ENCODE results near the gene RASSF3. TPM values are rescaled to one million over a fixed set of nuclear protein-coding genes. Genes with fewer than 3 reads are reported as not detected.
"Not testable (repeated sequence)": the region's sequence is repeated elsewhere in the genome, so short reads cannot be mapped to it uniquely, and the experiment has no call there.

RASSF3 gene
- total RNA-seq, 8 experiments from 2014 or later = 0.60 to 34.4 (median 2.8) TPM

DNA sequence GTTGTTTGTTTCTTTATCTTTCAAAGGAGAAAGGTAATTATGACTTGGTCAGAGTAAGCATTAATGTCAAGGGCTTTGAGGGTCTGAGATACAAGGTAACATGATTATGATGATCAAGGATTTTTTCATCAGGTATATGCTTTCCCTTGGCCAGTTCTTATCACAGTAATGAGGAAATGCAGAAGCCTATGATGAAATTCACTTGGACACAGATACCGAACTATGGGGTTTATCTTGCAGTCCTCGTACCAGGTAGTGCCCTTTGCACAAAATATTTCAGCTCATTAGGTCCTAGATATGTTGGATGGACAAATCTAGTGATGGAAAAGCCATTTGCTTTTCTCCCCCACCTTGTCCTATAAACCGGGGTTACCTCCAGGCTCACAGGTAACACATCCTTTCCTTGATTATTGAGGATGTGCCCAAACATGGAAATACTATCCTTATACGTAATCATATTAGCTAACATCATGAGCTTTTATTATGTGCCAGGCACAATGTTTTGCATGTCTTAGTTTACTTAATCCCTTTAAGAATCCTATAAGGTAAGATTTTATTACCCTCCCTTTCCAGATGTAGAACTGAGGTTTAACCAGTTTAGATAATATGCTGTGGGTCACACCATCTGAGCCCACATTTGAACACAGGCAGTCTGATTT, 7.0 kb upstream of the RASSF3 start:
- H3K4me3 ChIP-seq = no peak overlapping the region
- WGBS, 10 experiments = 63 to 95% (median 77%) methylated on average over 2 to 4 of the region's 4 CpGs; no CpG with 5 or more reads in 3 of the 10 experiments

GRCh38 chr12:64608901-64609535, 1.3 kb upstream of the RASSF3 start:
- peaks cover 6 to 16% of the 10 kb centered on the region in 2 donors for H3K4me1 ChIP-seq (replicated peaks in 1 of 2)
- H3K27ac ChIP-seq = no peak overlapping the region
- in situ Hi-C loops (cut with MboI; ENCODE audit: low pct_unique_long_range_greater_than_20kb in 2 of 9, low sequenced_read_pairs in 9 of 9, unreplicated experiment in 9 of 9) = loop anchor here in 1 of 9 experiments (10.0 kb wide), 1 partner anchor 54 kb away; no protein-coding TSS in a partner anchor
- H3K4me3 ChIP-seq = peak overlapping the region; percentile 9 to 71 (median 53)
- ATAC-seq (replicated peaks in 6 of 8) = peak; percentile 2 to 31 (median 10)
- WGBS, 10 experiments = 0 to 13% (median 4%) methylated on average over 2 to 13 of the region's 16 CpGs; no CpG with 5 or more reads in 1 of the 10 experiments

More for the DNA sequence above, 7.0 kb upstream of the RASSF3 start:
- in situ Hi-C loops (cut with MboI; ENCODE audit: low pct_unique_long_range_greater_than_20kb in 2 of 9, low sequenced_read_pairs in 9 of 9, unreplicated experiment in 9 of 9) = loop anchor here in 1 of 9 experiments (10.0 kb wide), 1 partner anchor 49 kb away; no protein-coding TSS in a partner anchor
- Histone ChIP-seq H3K27ac (no peak overlapping the region), H3K4me1 (replicated peaks in 1 of 2) (peaks cover 0 to 2% of the 10 kb centered on the region in 2 donors)
- no peak for ATAC-seq (replicated peaks in 6 of 8)

GRCh38 chr12:64609536-64610078, 688 bp upstream of the RASSF3 start:
- ATAC-seq (replicated peaks in 6 of 8) = peak in 2 of 8 experiments; percentile 0 to 1
- peak overlapping the region in 1 of 2 donors; percentile 2 for H3K27ac ChIP-seq
- WGBS, 10 experiments = 0 to 3% (median 0%) methylated on average over 1 to 8 of the region's 15 CpGs; no CpG with 5 or more reads in 2 of the 10 experiments
- in situ Hi-C loops (cut with MboI; ENCODE audit: low pct_unique_long_range_greater_than_20kb in 2 of 9, low sequenced_read_pairs in 9 of 9, unreplicated experiment in 9 of 9) = loop anchor here in 1 of 9 experiments (10.0 kb wide), 1 partner anchor 55 kb away; no protein-coding TSS in a partner anchor
- peak overlapping the region; percentile 51 to 71 (median 53) for H3K4me3 ChIP-seq
- peaks cover 6 to 16% of the 10 kb centered on the region in 2 donors for H3K4me1 ChIP-seq (replicated peaks in 1 of 2)

DNA sequence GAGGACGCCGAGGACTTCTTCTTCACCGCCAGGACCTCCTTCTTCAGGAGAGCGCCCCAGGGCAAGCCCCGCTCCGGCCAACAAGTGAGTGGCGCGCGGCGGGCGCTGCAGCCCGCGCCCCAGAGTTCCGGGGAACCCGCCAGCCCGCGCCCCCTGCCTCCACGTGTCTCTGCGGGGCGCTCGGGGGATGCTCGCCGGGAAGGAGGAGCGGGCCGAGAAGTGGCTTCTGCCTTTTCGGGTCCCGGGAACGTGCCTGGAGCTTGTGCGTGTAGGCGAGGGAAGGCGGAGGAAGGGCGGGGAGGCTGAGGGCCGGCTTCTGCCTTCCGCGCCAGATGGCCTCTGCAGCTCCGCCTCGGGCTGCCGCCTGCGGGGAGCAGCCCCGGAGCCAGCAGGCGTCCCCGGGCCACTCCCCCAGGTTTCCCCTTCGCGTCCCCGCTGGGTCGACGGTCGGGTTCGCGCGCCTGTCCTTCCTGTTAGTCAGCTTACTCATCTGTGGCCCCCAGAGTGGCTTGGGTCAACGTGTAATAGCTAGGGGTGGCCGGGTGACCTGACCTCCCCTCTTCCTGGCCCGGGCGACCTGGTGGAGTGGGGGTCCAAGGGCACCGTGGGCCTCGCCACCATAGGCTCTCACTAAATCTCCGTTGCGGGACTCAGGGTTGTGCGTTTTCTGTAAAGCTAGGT, 505 bp downstream of the RASSF3 start:
- ATAC-seq (replicated peaks in 6 of 8) = peak; percentile 33 to 58 (median 54)
- no peak overlapping the region for H3K27ac ChIP-seq
- H3K4me1 ChIP-seq (replicated peaks in 1 of 2) = peaks cover 6 to 16% of the 10 kb centered on the region in 2 donors
- peak overlapping the region; percentile 51 to 71 (median 53) for H3K4me3 ChIP-seq
- in situ Hi-C loops (cut with MboI; ENCODE audit: low pct_unique_long_range_greater_than_20kb in 2 of 9, low sequenced_read_pairs in 9 of 9, unreplicated experiment in 9 of 9) = no loop called here
- WGBS, 10 experiments = 0 to 20% (median 2%) methylated on average over 1 to 5 of the region's 60 CpGs; no CpG with 5 or more reads in 6 of the 10 experiments

GRCh38 chr12:64611341-64612284, 1.3 kb downstream of the RASSF3 start:
- in situ Hi-C loops (cut with MboI; ENCODE audit: low pct_unique_long_range_greater_than_20kb in 2 of 9, low sequenced_read_pairs in 9 of 9, unreplicated experiment in 9 of 9) = no loop called here
- 0 to 43% (median 4%) methylated on average over 2 to 22 of the region's 31 CpGs for WGBS, 10 experiments

DNA sequence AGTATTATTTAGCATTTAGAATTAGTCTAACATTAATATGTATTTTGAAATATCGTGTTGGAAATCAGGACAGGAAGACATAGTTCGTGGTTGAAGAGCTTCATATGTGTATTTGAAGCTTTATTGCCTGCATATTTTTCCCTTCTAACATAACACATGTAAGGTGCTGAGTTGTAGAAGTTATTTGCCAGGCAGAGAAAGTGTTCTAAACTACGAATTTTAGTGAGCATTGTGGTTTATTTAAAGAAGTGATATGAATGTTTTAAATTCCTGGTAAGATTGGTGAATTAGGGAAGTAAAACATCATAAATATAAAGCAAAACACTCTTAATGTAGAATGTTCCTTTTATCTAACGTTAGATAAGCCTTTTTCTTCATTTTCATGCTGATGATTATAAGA, 2.5 kb downstream of the RASSF3 start:
- Histone ChIP-seq H3K27ac (no peak overlapping the region), H3K4me3 (no peak overlapping the region), H3K4me1 (replicated peaks in 1 of 2) (peaks cover 6 to 16% of the 10 kb centered on the region in 2 donors)
- 8 to 88% (median 61%) methylated on average over 2 to 3 of the region's 4 CpGs; no CpG with 5 or more reads in 1 of the 10 experiments for WGBS, 10 experiments
- in situ Hi-C loops (cut with MboI; ENCODE audit: low pct_unique_long_range_greater_than_20kb in 2 of 9, low sequenced_read_pairs in 9 of 9, unreplicated experiment in 9 of 9) = no loop called here
- no peak for ATAC-seq (replicated peaks in 6 of 8)

More at GRCh38 chr12:64611341-64612284, 1.3 kb downstream of the RASSF3 start:
- Histone ChIP-seq H3K27ac (no peak overlapping the region), H3K4me3 (peak overlapping the region; percentile 51 to 71 (median 53)), H3K4me1 (replicated peaks in 1 of 2) (peaks cover 6 to 16% of the 10 kb centered on the region in 2 donors)
- ATAC-seq (replicated peaks in 6 of 8) = peak in 1 of 8 experiments; percentile 3

GRCh38 chr12:64613775-64614398, 3.6 kb downstream of the RASSF3 start:
- 83 to 100% (median 97%) methylated on average over 1 to 19 of the region's 19 CpGs; no CpG with 5 or more reads in 1 of the 10 experiments for WGBS, 10 experiments
- peaks cover 6 to 14% of the 10 kb centered on the region in 2 donors for H3K4me1 ChIP-seq (replicated peaks in 1 of 2)
- ATAC-seq (replicated peaks in 6 of 8); H3K4me3 ChIP-seq; in situ Hi-C loops (cut with MboI; ENCODE audit: low pct_unique_long_range_greater_than_20kb in 2 of 9, low sequenced_read_pairs in 9 of 9, unreplicated experiment in 9 of 9); H3K27ac ChIP-seq: not testable (repeated sequence)

DNA sequence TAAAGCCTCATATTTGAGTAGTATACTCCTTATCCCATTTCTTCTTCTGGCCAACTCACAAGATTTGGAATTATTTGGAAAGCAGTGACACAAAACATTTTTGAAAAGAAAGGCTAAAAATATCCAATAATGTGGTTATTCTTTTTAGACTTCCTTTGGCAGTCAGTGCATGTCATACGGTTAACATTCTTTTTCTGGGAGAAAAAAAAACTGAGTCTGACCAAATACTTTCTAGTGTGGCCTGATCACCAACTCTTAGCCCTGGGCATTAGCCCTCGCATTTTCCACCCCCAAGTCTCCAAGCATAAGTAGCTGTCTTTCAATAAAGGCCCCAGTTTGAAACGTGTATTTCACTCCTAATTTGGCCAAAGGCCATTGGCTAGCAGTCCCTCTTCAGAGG, 5.9 kb downstream of the RASSF3 start:
- peak in 1 of 8 experiments; percentile 16 for ATAC-seq (replicated peaks in 6 of 8)
- H3K4me3 ChIP-seq = no peak overlapping the region
- no peak overlapping the region for H3K27ac ChIP-seq
- in situ Hi-C loops (cut with MboI; ENCODE audit: low pct_unique_long_range_greater_than_20kb in 2 of 9, low sequenced_read_pairs in 9 of 9, unreplicated experiment in 9 of 9) = no loop called here
- WGBS, 10 experiments = 10 to 100% (median 46%) methylated on average over 1 to 3 of the region's 3 CpGs
- peaks cover 6 to 10% of the 10 kb centered on the region in 2 donors for H3K4me1 ChIP-seq (replicated peaks in 1 of 2)

GRCh38 chr12:64618953-64619590, 8.8 kb downstream of the RASSF3 start:
- in situ Hi-C loops (cut with MboI; ENCODE audit: low pct_unique_long_range_greater_than_20kb in 2 of 9, low sequenced_read_pairs in 9 of 9, unreplicated experiment in 9 of 9) = no loop called here
- no peak overlapping the region for H3K27ac ChIP-seq
- 25 to 100% (median 80%) methylated on average over 2 to 3 of the region's 3 CpGs for WGBS, 10 experiments
- H3K4me3 ChIP-seq = no peak overlapping the region
- no peaks in the 10 kb centered on the region for H3K4me1 ChIP-seq (replicated peaks in 1 of 2)
- ATAC-seq (replicated peaks in 6 of 8) = peak in 3 of 8 experiments; percentile 43 to 84 (median 63)

DNA sequence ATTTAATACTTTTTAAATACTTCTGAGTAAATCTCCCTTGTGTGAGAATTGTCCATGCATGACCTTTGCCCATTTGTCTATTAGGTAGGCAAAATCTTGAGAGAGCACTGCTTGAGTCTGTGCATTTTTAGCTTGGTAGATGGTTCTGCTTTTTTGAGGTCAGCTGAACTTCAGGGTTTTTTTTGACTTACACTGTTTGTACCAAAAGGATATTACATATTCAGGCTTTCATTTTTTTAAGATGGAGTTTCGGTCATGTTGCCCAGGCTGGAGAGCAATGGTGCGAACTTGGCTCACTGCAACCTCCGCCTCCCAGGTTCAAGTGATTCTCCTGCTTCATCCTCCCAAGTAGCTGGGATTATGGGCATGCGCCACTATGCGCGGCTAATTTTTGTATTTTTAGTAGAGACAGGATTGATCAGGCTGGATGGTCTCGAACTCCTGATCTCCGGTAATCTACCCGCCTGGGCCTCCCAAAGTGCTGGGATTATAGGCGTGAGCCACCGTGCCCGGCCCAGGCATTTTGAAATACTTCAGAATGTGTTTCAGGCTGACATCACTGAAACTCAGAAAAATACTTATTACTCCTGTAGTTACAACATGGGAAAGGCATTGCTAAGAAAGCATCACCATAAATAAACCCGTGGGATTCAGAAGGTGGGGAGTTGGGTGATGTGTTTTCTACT, 11.1 kb downstream of the RASSF3 start:
- in situ Hi-C loops (cut with MboI; ENCODE audit: low pct_unique_long_range_greater_than_20kb in 2 of 9, low sequenced_read_pairs in 9 of 9, unreplicated experiment in 9 of 9) = no loop called here
- Histone ChIP-seq H3K4me1 (replicated peaks in 1 of 2) (peaks cover 0 to 4% of the 10 kb centered on the region in 2 donors), H3K4me3 (no peak overlapping the region), H3K27ac (no peak overlapping the region)
- ATAC-seq (replicated peaks in 6 of 8) = no peak
- 90 to 100% (median 99%) methylated on average over 2 to 13 of the region's 13 CpGs; no CpG with 5 or more reads in 1 of the 10 experiments for WGBS, 10 experiments

DNA sequence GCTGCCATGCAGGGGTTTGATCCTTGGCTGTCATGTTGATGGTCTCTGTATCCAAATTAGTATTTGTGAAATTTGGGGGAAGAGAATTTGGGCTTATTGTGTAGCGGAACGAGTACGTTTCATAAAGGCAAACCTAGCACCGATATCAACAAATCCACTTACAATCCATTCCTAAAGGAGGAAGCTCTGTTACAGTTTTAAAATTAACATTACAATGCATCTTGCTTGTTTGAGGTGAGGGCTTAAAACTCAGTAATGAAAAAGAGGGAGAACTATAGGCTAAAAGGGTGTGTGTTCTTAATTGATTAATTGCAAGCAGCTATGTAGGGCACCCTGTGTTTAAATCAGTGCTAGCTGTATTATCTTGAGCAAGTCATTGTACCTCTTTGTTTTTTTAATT, 13.7 kb downstream of the RASSF3 start:
- no peak for ATAC-seq (replicated peaks in 6 of 8)
- Histone ChIP-seq H3K4me3 (no peak overlapping the region), H3K27ac (no peak overlapping the region), H3K4me1 (replicated peaks in 1 of 2) (peaks cover 0 to 4% of the 10 kb centered on the region in 2 donors)
- in situ Hi-C loops (cut with MboI; ENCODE audit: low pct_unique_long_range_greater_than_20kb in 2 of 9, low sequenced_read_pairs in 9 of 9, unreplicated experiment in 9 of 9) = no loop called here
- 78 to 100% (median 91%) methylated on average over 1 to 4 of the region's 4 CpGs; no CpG with 5 or more reads in 6 of the 10 experiments for WGBS, 10 experiments

All from motor neuron (in vitro differentiated cells).